Cardiac atrium fibroblast (primary cell): Measurements from ENCODE around the gene ZNF468. TPM values are rescaled to one million over a fixed set of nuclear protein-coding genes. Genes with fewer than 3 reads are reported as not detected.

Source experiments
- total RNA-seq: library from RNA; depleted of rRNA; stranded (reverse); fragments of >200 nt; gene quantifications from 2 replicates; pipeline ENCODE4 v1.2.3, GENCODE V29; 2015

Gene ZNF468
- total RNA-seq = 11.6 and 16.7 TPM in 2 replicates

DNA sequence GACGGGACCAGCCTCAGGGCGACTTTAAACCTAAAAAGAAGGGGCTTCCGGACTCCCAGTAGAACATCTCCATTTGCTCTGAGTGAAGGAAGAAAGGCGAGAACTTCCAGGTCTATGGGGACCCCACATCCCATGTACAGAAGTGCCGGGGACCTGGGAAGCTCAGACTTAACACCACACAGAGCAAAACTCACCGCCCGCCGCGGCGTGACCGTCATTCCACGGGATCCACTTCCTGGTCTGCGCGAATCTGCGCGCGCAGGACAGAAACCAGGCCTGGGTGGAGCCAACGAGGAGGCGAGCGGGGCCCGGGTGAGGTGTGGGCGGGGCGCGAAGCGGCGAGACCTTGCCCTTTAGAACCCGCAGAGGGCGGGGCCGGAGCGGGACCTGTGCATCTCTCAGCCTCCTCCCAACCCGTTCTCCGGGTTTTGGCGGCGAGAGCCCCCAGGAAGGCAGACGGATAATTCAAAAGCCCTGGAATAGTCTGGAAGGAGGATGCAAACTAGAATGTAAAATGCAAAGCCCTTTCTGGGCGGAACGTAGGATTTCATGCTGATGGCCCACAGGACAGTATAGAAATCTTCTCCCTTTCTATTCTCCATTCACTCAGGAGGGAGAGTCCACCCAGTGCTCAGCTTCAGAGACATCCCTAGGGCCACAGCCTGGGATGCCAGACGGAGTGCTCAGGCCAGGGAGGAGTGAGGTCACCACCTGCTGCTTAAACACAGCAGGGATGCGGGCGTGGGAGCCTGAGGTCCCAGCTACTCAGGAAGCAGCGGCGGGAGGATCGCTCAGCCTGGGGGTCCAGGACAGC, at the start of gene ZNF468:
Gene ZNF468, minus strand, starts transcription at position 242 of the 814 bp plus-strand sequence. CDS start 3,347 bp downstream, outside the sequence.

DNA sequence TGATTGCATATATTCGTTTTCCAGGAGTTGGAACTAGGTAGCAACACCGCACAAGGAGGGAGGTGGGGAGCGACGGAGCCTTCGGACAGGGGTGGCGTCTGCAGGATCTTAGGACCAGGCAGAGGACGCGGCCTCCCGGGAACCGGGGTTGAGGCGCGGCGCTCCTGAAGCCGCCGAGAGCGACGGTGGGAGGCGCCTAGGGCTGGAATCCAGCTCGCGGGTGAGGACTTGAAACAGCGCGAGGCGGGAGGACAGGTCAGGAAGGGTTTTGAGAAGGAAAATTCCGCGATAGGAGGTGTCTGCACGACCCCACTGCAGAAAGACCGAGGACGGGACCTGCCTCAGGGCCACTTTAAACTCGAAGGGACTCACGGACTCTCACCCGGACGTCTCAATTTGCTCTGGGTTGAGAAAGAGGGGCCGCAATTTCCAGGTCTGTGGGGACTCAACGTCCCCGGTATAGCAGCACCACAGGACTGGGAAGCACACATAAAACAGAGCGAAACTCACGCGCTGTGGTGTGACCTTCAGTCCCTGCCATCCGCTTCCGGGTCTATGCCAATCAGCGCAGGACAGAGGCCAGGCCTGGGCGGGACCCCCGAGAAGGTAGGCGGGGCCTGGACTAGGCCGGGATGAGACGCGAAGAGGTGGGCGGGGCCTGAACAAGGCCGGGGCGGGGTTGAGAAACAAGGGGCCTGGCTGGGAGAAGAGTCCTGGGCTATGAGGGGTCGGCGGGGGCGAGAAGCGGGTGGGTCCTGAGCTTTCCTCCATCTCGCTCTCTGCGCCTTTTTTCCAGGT, 39.9 kb upstream of the ZNF468 start, which contains the start of gene ZNF320:
Gene ZNF320, minus strand, starts transcription at position 498 of the 798 bp plus-strand sequence. CDS start 7,380 bp downstream, outside the sequence.

DNA sequence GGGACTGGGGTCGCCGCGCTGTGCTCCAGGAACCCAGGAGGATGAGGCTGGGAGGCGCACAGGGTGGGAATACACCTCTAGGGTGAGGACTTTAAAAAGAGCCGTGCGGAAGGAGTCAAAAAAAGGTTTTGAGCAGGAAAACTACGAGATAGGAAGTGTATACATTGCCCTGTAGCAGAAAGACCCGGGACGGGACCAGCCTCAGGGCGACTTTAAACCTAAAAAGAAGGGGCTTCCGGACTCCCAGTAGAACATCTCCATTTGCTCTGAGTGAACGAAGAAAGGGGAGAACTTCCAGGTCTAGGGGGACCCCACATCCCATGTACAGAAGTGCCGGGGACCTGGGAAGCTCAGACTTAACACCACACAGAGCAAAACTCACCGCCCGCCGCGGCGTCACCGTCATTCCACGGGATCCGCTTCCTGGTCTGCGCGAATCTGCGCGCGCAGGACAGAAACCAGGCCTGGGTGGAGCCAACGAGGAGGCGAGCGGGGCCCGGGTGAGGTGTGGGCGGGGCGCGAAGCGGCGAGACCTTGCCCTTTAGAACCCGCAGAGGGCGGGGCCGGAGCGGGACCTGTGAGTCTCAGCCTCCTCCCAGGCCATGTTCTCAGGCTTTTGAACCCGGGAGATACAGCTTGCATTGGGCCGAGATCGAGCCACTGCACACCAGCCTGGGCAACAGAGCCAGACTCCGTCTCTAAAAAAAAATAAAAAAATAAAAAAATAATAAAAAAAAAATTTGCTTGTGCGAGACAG, 36.0 kb downstream of the ZNF468 start, which contains the start of gene ZNF28:
Gene ZNF28, minus strand, starts transcription at position 430 of the 757 bp plus-strand sequence. CDS start 3,675 bp downstream, outside the sequence.

Other genes with a start within 250 kb of the ZNF468 start
- gene ZNF83, start 219.3 kb downstream of the ZNF468 start, total RNA-seq = 16.7 and 18.2 TPM in 2 replicates
- 5.0 and 5.1 TPM in 2 replicates for gene ZNF611, start 122.6 kb downstream of the ZNF468 start, total RNA-seq
- 1.6 and 8.4 TPM in 2 replicates for gene ZNF600, start 70.8 kb downstream of the ZNF468 start, total RNA-seq
- gene ZNF28, start 36.0 kb downstream of the ZNF468 start, total RNA-seq = 4.0 and 10.4 TPM in 2 replicates
- gene ZNF320, start 40.0 kb upstream of the ZNF468 start, total RNA-seq = 4.0 and 8.9 TPM in 2 replicates
- 1.6 and 1.9 TPM in 2 replicates for gene ZNF888, start 65.8 kb upstream of the ZNF468 start, total RNA-seq
- 3.8 and 23.7 TPM in 2 replicates for gene ZNF816, start 105.3 kb upstream of the ZNF468 start, total RNA-seq
- not detected in 2 replicates for gene ERVV-1, start 156.3 kb upstream of the ZNF468 start, total RNA-seq
- gene ERVV-2, start 187.1 kb upstream of the ZNF468 start, total RNA-seq = not detected in 2 replicates
- 21.5 and 26.9 TPM in 2 replicates for gene ZNF160, start 245.8 kb upstream of the ZNF468 start, total RNA-seq